Uterus (tissue), 4 donors: Measurements from ENCODE around the gene SPINK2. TPM values are rescaled to one million over a fixed set of nuclear protein-coding genes. Genes with fewer than 3 reads are reported as not detected.

Experiments used
- DNase-seq, 2 donors: peaks; one replicate each; pipeline ENCODE4 v3.0.0-alpha.2; 2019 to 2020
- H3K27ac ChIP-seq, 2 donors: fragments of 200-600 bp; sonication (generic); 1 replicate in 1 of 2; 2 replicates in 1 of 2; pipeline ENCODE4 v1.5.1; 2016 to 2018
- H3K27me3 ChIP-seq, 2 donors: fragments of 200-600 bp; sonication (generic); one replicate each; pipeline ENCODE4 v1.5.1; 2018 to 2019; ENCODE audit warnings: control low read depth in 1 of 2
- H3K36me3 ChIP-seq, 2 donors: fragments of 200-600 bp; sonication (generic); one replicate each; pipeline ENCODE4 v1.5.1; 2019; ENCODE audit warnings: control low read depth in 1 of 2
- H3K4me1 ChIP-seq, 2 donors: fragments of 200-600 bp; sonication (generic); one replicate each; pipeline ENCODE4 v1.5.1; 2018 to 2019; ENCODE audit warnings: control low read depth in 1 of 2
- H3K4me3 ChIP-seq, 2 donors: fragments of 200-600 bp; sonication (generic); 1 replicate in 1 of 2; 2 replicates in 1 of 2; pipeline ENCODE4 v1.5.1; 2018 to 2019; ENCODE audit warnings: mild to moderate bottlenecking in 1 of 2
- H3K9me3 ChIP-seq, 2 donors: fragments of 200-600 bp; sonication (generic); one replicate each; pipeline ENCODE4 v1.5.1; 2019; ENCODE audit warnings: control low read depth in 1 of 2
- CTCF ChIP-seq, 4 experiments: fragments of 200-600 bp in 2 of 4; fragments of 450-650 bp in 2 of 4; sonication (generic) in 2 of 4; IDR thresholded peaks; one replicate each; pipeline ENCODE4 v1.5.1; 2016 to 2019; ENCODE audit warnings: antibody characterized with exemption in 4 of 4, mild to moderate bottlenecking in 2 of 4, moderate library complexity in 1 of 4
- POLR2A ChIP-seq, 2 donors: fragments of 450-650 bp; IDR thresholded peaks; one replicate each; pipeline ENCODE4 v1.6.1; 2016; ENCODE audit warnings: antibody characterized with exemption in 2 of 2, mild to moderate bottlenecking in 1 of 2, moderate library complexity in 1 of 2
- intact Hi-C: fragments of 100-400 bp; cut with DNase I; formaldehyde crosslinking; loops from one replicate; pipeline ENCODE4 v1.15.1; 2023; ENCODE audit warnings: low total_unique reads
- small RNA-seq: library from RNA; depleted of rRNA; stranded (forward); fragments of <200 nt; gene quantifications from one replicate; pipeline ENCODE3, GENCODE V24; 2016
- total RNA-seq, 4 donors: library from RNA; depleted of rRNA in 3 of 4; stranded (reverse); fragments of >200 nt in 3 of 4; gene quantifications; one replicate each; pipeline versions ENCODE4 v1.1.0 to v1.2.4, GENCODE V29; 2014 to 2023
- donor health status: DM: yes; HTN: yes; CAD: no.

SPINK2 gene
- total RNA-seq, 4 donors from 2014 or later, result not detected

DNA sequence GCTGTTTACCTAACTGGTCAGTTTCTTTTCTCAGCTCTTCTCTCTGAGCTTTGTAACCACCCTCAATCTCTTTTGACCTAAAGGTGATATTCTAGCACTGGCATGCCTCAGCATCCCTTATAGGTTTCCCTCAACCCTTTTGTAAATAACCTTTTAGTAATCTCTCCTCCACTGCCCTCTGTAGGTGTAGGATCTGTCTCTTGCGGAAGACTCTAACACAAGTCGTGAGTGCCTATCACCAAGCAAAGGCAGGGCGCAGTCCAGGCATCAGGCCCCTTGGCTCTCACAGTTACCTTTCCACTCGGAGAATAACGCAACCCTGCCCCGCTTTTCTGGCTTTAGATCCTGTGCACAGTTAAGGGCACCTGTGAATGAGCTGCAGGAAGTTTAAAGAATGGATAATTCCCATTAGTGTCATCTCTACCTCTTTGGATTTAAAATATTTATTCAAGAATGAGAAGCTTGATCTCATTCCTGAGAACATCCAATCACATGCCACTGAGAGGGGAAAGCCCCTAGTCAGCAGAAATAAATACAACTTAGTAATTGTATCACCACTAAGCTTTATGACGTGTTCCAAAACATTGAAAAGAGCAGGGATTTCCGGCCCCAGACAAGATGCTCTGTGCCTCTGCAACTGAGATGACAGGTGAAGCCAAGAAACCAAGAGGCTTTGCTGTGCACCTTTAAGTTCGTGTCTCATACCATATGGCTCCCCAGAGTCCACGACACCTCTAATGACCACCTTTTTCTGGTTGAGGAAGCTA, 58.8 kb downstream of the SPINK2 start:
- no peak for DNase-seq
- intact Hi-C loops, result no loop called here
- H3K4me3 ChIP-seq, result no peak overlapping the region
- TF ChIP-seq CTCF (IDR thresholded peaks at IDR 0.05) (no peak), POLR2A (IDR thresholded peaks at IDR 0.05) (no peak)
- H3K36me3 ChIP-seq, result no peaks in the 10 kb centered on the region
- no peaks in the 10 kb centered on the region for H3K4me1 ChIP-seq
- no peaks in the 10 kb centered on the region for H3K27me3 ChIP-seq
- no peak overlapping the region for H3K27ac ChIP-seq
- H3K9me3 ChIP-seq, result no peaks in the 10 kb centered on the region

DNA sequence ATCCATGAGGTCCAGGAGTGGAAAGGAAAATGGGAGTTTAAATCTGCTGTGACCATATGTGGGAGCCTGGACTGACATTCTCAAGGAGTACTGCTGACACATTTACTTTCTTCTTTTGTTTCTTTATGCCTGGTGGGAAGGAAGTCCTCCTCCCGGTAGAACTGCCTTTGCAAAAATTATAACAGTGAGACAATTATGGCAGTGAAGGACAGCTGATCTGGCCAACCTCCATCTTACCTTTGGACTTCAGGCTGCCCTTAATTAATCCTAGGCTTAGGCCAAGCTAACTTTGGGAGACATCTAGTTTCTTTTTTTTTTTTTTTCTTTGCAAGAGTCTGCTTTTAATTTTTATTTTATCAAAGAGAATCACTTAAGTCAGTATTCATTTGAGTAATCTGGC, 61.3 kb downstream of the SPINK2 start:
- H3K4me3 ChIP-seq, result no peak overlapping the region
- intact Hi-C loops, result no loop called here
- H3K4me1 ChIP-seq, result no peaks in the 10 kb centered on the region
- H3K9me3 ChIP-seq, result no peaks in the 10 kb centered on the region
- H3K36me3 ChIP-seq, result no peaks in the 10 kb centered on the region
- H3K27me3 ChIP-seq, result no peaks in the 10 kb centered on the region
- no peak overlapping the region for H3K27ac ChIP-seq
- TF ChIP-seq CTCF (IDR thresholded peaks at IDR 0.05), result no peak
- TF ChIP-seq POLR2A (IDR thresholded peaks at IDR 0.05), result no peak
- no peak for DNase-seq

Small RNA genes lying within 50 kb of the gene (small RNA-seq; reads per million reads assigned to genes)
- gene RF00017 (not detected), gene RF00019 (not detected), gene RN7SL357P (not detected), gene RN7SL492P (not detected)

Other genes starting within 250 kb of the SPINK2 start
- 10 to 100 TPM in 2 of 4 donors, 1 to 10 TPM in 2; 6.0 to 37.4 (median 17.4) TPM for gene HOPX, start 140.4 kb downstream of the SPINK2 start, total RNA-seq
- 10 to 100 TPM in 3 of 4 donors, 1 to 10 TPM in 1; 9.2 to 82.7 (median 27.4) TPM for gene REST, start 86.2 kb upstream of the SPINK2 start, total RNA-seq
- gene NOA1, start 155.9 kb upstream of the SPINK2 start, total RNA-seq, result 10 to 100 TPM; 14.1 to 21.8 (median 18.4) TPM
- 100 to 1,000 TPM in 2 of 4 donors, 10 to 100 TPM in 2; 35.9 to 211 (median 117) TPM for gene POLR2B, start 157.2 kb upstream of the SPINK2 start, total RNA-seq